ENCODE measurements around the gene SMIM9.

DNA sequence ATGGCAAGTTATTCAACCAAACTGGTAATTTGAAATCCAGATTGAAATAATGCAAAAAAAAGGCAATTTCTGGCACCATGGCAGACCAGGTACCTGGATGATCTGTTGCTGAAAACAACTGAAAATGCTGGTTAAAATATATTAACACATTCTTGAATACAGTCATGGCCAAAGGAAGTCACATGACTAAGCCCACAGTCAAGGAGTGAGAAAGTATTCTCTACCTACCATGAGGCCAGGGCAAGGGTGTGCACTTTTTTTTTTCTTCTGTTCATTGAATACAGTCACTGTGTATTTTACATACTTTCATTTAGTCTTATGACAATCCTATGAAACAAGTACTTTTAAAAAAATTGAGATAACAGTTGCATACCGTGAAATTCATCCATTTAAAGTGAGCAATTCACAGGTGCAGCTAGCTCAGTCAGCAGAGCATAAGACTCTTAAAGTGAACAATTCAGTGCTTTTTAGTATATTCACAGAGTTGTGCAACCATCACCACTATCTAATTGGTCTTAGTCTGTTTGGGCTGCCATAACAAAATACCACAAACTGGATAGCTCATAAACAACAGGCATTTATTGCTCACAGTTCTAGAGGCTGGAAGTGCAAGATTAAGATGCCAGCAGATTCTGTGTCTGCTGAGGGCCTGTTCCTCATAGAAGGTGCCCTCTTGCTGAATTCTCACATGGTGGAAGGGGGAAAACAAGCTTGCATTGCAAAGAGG, 24.4 kb downstream of the SMIM9 start:
- TF ChIP-seq CTCF (IDR thresholded peaks at IDR 0.05) (no peak), ZFX (IDR thresholded peaks at IDR 0.05; ENCODE audit: borderline replicate concordance) (no peak)
